ENCODE data around the gene PKD1.
"Not testable (repeated sequence)": the region's sequence is repeated elsewhere in the genome, so short reads cannot be mapped to it uniquely, and the experiment has no call there.

Gene PKD1

DNA sequence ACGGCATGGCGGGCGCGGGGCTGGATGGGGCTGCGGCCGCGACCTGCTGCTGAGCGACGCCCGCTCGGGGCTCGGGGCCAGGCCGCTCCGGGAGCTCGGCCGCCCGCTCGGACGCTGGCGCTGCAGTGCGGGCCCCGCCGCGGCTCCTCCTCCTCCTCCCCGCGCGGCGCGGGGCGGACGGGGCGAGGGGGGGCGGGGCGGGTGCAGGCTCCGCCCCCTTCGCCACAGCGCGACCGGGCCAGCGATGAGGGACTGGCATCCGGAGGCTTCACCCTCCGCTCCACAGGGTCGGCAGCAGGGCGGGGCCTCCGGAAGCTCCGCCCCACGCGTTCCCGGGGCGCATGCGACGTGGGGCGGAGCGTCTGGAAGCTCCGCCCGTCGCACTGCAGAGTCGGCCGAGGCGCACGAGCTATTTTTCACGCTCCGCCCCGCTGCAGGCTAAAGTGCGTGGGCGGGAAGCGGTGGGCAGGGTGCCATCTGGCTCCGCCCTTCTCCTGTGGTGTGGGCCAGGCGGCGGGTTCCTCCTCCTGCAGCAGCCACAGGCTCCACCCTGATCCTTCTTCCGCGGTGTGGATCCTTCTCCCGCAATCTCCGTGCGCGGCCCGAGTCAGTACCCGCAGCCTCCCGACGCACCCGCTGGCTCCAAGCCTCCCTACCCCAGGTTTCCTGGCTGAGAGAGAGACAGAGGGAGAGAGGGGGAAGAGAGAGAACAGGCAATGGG is at the start of gene PKD1:
TSS of gene PKD1 (minus strand) at position 129 of the 721 bp plus-strand sequence. CDS start 209 bp downstream, outside the sequence.
- H3K9me3 ChIP-seq; H3K27me3 ChIP-seq; intact Hi-C loops (cut with DNase I; ENCODE audit: low total_unique reads); H3K36me3 ChIP-seq: not testable (repeated sequence)
- Histone ChIP-seq H3K27ac (peak within 1 kb of the TSS; percentile 83 to 85), H3K4me3 (peak within 1 kb of the TSS; percentile 65 to 70), H3K4me1 (peaks cover 0 to 34% (median 12%) of the 10 kb centered on the region in 4 donors)
- peak; percentile 98 to 100 for DNase-seq

DNA sequence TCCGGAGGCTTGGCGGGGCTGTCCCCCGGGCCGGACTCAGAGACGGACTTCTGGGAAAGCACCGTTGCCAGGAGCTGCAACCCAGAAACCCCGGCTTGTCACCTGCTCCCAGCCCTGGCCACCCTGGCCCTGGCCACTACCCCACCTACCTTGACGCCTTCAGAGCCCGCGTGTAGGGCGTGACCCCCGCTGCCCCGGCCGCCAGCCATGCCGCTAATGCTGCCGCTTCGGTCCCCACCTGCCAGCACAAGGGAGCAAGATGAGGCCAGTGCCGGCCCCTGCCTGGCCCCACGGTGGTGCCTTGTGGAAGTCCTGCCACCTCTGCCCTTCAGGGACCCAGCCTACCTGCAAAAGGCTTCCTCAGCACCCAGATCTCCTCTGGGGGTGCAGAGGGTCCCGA is 49.3 kb upstream of the PKD1 start:
- no peak overlapping the region for H3K27ac ChIP-seq
- intact Hi-C loops (cut with DNase I; ENCODE audit: low total_unique reads) = no loop called here
- peaks cover 0 to 7% of the 10 kb centered on the region in 2 donors for H3K27me3 ChIP-seq
- H3K9me3 ChIP-seq = no peaks in the 10 kb centered on the region
- H3K36me3 ChIP-seq = no peaks in the 10 kb centered on the region
- H3K4me3 ChIP-seq = no peak overlapping the region
- DNase-seq = no peak
- TF ChIP-seq, protein P1, sequence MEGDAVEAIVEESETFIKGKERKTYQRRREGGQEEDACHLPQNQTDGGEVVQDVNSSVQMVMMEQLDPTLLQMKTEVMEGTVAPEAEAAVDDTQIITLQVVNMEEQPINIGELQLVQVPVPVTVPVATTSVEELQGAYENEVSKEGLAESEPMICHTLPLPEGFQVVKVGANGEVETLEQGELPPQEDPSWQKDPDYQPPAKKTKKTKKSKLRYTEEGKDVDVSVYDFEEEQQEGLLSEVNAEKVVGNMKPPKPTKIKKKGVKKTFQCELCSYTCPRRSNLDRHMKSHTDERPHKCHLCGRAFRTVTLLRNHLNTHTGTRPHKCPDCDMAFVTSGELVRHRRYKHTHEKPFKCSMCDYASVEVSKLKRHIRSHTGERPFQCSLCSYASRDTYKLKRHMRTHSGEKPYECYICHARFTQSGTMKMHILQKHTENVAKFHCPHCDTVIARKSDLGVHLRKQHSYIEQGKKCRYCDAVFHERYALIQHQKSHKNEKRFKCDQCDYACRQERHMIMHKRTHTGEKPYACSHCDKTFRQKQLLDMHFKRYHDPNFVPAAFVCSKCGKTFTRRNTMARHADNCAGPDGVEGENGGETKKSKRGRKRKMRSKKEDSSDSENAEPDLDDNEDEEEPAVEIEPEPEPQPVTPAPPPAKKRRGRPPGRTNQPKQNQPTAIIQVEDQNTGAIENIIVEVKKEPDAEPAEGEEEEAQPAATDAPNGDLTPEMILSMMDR (IDR thresholded peaks at IDR 0.05) = no peak
- H3K4me1 ChIP-seq = no peaks in the 10 kb centered on the region

DNA sequence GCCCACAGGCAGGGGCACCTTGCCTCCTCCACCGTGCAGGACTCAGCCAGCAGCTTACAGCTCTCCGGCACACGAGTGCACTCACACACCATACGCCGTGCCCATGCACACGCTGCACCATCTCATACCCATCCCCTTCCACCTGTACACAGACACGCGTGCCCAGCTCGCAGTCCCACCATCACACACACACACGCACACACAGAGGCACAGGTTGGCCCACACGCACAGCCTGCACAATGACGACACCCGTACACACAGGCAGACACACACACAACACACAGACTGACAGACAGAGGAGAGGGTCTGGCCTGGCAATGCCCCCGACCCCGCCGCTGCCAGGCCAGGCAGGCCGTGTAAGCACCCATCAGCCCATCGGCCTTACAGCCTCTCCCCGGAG is 48.6 kb upstream of the PKD1 start:
- H3K4me1 ChIP-seq = no peaks in the 10 kb centered on the region
- H3K27ac ChIP-seq = no peak overlapping the region
- H3K27me3 ChIP-seq = peaks cover 0 to 10% of the 10 kb centered on the region in 2 donors
- H3K9me3 ChIP-seq = no peaks in the 10 kb centered on the region
- no peak overlapping the region for H3K4me3 ChIP-seq
- intact Hi-C loops (cut with DNase I; ENCODE audit: low total_unique reads) = no loop called here
- H3K36me3 ChIP-seq = no peaks in the 10 kb centered on the region
- DNase-seq = no peak
- TF ChIP-seq, protein P1 (IDR thresholded peaks at IDR 0.05) = no peak

DNA sequence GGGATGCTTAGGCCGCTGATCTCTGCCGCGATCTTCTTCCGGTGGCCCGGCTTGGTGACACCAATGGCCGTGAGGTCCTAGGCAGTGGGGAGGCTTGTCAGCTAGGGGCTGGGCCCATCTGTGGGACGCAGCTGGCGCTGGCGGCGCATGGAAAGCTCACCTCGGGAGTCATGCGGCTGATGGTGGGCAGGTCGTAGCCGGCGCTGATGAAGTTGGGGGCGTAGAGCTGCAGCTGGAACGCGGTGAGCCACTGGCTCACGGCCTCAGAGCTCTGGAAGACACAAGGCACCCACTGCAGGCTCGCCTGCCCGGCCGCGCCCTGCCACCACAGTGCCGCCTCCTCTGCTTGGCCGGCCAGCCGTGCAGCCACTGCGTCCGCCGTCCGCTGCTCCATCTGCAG is 48.0 kb upstream of the PKD1 start:
- no peak for DNase-seq
- Histone ChIP-seq H3K27me3 (peaks cover 0 to 11% of the 10 kb centered on the region in 2 donors), H3K4me1 (no peaks in the 10 kb centered on the region), H3K27ac (no peak overlapping the region), H3K36me3 (no peaks in the 10 kb centered on the region), H3K4me3 (no peak overlapping the region), H3K9me3 (no peaks in the 10 kb centered on the region)
- TF ChIP-seq, protein P1 (IDR thresholded peaks at IDR 0.05) = no peak
- intact Hi-C loops (cut with DNase I; ENCODE audit: low total_unique reads) = no loop called here

DNA sequence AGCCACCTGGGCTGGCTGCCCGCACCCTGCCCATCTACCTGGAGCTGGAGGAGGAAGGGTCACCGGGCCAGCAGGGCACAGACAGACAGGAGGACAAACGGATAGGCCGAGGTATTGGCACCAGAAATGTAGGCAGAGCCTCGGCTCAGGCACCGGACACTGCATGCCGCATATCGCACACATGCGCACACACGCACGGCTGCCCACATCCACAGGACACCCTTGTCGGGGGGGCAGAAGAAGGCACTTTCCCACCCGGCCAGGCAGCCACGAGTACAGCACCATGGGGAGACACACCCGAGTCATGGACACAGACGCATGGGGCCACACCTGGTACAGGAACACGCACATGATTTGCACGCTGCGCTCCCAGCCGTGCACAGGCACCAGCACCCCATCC is 46.3 kb upstream of the PKD1 start:
- H3K9me3 ChIP-seq = no peaks in the 10 kb centered on the region
- TF ChIP-seq, protein P1 (IDR thresholded peaks at IDR 0.05) = no peak
- H3K4me3 ChIP-seq = no peak overlapping the region
- peaks cover 0 to 19% of the 10 kb centered on the region in 2 donors for H3K27me3 ChIP-seq
- peaks cover 0 to 3% (median 0%) of the 10 kb centered on the region in 4 donors for H3K4me1 ChIP-seq
- intact Hi-C loops (cut with DNase I; ENCODE audit: low total_unique reads) = no loop called here
- DNase-seq = no peak
- peaks cover 7 to 13% (median 12%) of the 10 kb centered on the region in 3 donors for H3K36me3 ChIP-seq
- no peak overlapping the region for H3K27ac ChIP-seq
